NCI-H2196 (cell line): ENCODE results near the gene ZNF592.
"Not testable (repeated sequence)": the region's sequence is repeated elsewhere in the genome, so short reads cannot be mapped to it uniquely, and the experiment has no call there.

Experiments
- DNase-seq: peaks from one replicate; lab custom pipeline; 2025; ENCODE audit not compliant: unreplicated experiment; lab: John Stamatoyannopoulos, UW

ZNF592 gene, protein sequence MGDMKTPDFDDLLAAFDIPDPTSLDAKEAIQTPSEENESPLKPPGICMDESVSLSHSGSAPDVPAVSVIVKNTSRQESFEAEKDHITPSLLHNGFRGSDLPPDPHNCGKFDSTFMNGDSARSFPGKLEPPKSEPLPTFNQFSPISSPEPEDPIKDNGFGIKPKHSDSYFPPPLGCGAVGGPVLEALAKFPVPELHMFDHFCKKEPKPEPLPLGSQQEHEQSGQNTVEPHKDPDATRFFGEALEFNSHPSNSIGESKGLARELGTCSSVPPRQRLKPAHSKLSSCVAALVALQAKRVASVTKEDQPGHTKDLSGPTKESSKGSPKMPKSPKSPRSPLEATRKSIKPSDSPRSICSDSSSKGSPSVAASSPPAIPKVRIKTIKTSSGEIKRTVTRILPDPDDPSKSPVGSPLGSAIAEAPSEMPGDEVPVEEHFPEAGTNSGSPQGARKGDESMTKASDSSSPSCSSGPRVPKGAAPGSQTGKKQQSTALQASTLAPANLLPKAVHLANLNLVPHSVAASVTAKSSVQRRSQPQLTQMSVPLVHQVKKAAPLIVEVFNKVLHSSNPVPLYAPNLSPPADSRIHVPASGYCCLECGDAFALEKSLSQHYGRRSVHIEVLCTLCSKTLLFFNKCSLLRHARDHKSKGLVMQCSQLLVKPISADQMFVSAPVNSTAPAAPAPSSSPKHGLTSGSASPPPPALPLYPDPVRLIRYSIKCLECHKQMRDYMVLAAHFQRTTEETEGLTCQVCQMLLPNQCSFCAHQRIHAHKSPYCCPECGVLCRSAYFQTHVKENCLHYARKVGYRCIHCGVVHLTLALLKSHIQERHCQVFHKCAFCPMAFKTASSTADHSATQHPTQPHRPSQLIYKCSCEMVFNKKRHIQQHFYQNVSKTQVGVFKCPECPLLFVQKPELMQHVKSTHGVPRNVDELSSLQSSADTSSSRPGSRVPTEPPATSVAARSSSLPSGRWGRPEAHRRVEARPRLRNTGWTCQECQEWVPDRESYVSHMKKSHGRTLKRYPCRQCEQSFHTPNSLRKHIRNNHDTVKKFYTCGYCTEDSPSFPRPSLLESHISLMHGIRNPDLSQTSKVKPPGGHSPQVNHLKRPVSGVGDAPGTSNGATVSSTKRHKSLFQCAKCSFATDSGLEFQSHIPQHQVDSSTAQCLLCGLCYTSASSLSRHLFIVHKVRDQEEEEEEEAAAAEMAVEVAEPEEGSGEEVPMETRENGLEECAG (N-terminal part only)

DNA sequence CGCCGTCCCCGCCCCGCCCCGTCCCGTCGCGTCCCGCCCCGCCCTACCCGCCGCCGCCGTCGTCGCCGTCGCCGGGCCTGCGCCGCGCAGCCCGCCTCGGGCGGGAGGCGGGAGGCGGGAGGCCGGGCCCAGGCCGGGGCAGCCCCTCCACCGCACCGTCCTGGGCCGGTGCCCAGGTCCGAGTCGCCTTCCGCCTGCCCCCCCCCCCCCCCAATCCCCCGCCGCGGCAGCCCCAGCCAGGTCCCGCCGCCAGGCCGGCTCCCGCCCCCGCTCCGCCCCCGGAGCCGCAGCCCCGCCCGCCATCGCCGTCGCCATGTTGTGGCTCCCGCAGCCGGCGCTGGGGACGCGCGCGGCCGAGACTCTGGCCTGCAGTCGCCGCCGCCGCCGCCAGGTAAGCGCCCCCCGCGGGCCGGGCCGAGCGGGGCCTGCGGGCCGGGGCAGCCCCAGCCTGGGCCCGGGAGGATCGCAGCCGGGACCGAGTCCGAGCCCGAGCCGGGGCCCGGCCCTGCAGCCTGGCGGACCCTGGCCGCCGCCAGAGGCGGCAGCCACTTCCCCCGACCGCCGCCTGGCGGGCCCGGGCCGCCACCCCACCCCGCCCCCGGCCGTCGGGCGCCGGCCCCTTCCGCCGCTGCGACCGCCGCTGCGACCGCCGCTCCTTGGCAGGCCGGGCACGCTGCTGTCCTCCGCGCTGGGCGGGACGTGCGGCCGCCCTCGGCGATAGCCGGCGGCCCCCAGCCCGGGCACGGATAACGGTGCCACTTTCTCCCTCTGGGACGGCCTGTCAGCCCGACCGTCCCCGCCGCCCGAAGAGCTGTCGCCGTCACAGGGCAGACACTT lies at the start of gene ZNF592:
TSS of gene ZNF592 (plus strand) at position 319 of the 837 bp plus-strand sequence. CDS start 34,084 bp downstream, outside the sequence.
- peak; percentile 53 for DNase-seq

DNA sequence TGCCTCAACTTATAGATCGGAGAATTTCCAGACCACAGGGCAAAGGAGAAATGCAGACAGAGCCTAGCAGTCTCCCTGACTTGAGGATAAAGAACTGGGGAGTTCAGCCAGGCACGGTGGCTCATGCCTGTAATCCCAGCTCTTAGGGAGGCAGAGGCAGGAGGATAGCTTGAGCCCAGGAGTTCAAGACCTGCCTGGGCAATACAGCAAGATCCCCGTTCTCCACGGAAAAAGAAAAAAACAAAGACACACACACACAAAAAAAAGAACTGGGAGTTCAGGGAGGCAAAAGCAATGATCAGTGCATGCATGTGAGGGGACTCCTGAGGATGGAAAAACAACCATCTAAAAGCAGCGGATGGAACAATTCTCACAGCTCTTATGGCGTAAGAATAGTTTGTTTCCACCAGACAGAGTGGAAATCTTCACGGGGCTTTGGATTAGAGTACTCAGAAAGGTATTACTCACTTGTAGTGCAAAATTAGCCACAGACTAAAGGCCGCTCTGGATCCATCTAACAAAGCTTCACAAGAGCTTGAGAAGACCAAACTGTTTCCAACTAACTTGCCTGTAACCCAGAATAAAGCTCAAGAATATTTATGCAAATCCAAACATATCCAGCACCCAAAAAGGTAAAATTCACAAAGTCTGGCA lies 48.7 kb upstream of the ZNF592 start:
- DNase-seq: no peak

DNA sequence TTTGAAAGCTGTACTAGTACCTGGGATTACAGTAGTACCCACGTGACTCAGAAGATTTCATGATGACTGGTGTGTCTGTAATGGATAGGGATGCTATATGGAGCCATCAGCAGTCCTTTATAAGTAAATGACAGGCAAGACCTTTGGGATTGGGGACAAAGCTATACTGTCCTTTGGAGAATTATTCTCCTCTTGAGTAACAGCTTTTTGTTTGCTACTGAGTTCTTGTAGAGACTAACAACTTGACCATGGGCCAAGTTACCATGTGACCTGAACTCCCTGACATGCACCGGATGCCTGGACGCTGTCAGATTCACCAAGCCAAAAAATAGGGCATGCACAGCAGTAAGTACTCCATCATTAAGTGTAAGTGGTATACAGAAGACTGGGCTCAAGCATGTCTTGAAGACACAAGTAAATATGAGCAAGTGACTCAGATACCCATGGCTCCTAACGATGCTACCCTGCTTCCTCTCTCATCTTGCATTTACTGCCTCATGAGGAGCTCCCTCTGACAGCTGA lies 45.4 kb upstream of the ZNF592 start:
- no peak for DNase-seq

DNA sequence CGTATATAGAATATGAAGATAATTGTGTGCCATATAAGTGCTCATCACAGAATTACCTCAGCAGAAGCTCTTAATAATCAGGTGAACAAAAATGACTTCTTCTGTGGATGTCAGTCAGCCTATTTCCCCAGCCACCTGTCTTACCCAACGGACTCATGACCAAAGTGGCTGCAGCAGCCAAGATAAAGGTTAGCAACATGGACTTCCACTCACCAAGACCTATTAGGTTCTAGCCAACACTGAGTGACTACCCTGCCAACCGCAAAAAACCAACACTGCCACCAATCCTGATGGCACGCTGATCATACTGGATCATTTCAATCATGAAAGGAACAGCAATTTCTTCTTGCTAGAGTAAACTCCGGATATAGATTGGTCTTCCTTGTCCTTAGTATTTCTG lies 44.6 kb upstream of the ZNF592 start:
- no peak for DNase-seq

DNA sequence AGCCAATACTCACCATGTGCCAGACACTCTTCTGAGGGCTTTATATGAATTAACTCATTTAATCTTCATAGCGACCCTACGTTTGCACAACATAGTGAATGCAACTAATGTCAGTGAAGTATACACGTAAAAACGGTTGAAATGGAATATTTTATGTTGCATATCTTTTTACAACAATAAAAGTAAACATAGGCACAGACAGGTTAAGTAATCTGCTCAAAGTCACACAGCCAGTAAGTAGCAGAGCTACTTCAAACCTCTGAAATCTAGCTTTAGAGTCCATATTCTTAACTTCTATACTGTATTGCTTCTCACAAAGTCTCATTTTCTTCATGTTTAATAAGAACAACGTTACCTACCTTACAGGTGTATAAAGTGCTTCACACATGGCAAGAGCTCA lies 34.0 kb upstream of the ZNF592 start:
- no peak for DNase-seq

DNA sequence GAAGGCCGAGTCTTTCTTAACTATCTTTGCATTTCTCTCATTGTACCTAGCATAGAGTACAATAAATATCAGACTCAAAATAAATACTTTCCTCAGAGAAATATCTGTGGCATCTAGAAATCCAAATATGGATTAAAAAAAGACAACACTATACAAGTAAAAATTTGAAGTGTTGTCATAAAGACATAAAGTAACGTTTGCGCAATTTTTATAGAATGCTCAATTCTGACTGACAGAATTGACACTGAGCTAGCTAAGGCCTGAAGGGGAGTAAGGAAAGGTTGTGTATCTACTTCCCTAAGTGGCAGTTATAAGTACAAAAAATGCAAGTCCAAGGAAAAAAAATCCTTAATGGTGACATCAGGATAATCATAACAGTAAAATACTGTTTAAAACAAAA lies 33.6 kb upstream of the ZNF592 start:
- DNase-seq: no peak

DNA sequence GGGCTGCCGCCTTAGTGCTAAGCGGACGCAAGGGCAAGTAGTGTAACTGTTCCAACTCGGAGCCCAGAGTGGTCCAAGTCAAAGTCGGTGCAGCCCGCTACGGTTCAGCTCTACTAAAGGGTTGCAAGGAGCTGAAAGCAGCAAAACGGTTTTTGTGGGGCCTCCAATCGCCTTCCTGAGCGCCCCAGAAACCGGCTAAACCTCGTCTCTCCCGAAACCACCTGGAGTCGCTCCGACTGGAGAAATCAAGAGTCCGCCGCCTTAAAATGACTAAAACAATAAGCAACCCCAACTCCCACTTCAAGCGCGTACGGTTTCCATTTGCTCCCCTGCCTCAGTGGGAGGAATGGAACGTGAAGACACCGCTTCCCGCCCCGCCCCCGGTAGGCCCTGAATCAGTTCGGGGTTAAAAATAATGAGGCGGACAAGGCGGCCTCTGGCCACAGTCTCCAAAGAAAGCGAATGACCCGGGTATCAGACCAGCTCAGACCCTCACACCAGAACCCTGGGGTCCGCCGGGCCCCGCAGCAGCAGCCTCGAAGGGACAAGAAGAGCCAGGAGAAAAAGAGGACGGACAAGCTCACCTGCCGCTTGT lies 32.9 kb upstream of the ZNF592 start:
- no peak for DNase-seq

DNA sequence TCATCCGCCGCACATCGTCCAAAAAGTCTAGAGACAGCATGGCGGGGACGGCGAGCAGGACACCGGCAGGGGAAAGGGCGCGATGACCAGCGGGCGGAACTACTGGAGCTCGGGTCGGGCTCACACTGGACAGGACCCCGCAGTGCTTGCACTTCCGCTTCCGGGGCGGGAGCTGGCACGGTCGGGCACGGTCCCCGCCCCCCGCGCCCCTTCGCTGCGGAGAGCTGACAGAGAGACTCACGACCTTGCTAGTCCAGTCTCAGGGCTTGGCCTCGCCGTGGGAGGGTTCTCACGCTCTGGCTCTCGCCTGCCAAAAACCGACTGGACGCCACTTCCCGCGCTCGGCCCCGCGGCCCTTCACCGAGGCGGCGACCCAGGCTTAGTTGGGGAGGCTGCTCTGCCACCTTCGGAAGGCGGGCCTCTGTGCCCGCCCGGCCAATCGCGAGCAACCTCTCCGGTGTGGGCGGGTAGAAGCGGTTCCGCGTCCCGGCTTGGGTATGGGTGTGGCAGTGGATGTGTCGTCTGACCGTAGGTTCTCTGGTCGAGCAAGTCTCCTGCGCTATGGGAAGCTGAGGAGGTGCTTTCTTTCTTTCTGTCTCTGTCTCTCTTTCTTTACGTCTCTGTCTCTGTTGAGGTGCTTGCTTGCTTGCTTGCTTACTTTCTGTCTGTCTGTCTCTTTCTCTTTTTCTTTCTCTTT lies 32.2 kb upstream of the ZNF592 start, which contains the start of gene SEC11A:
TSS of gene SEC11A (minus strand) at position 104 of the 697 bp plus-strand sequence. CDS start at position 40, 64 bp downstream.
- peak; percentile 86 for DNase-seq

DNA sequence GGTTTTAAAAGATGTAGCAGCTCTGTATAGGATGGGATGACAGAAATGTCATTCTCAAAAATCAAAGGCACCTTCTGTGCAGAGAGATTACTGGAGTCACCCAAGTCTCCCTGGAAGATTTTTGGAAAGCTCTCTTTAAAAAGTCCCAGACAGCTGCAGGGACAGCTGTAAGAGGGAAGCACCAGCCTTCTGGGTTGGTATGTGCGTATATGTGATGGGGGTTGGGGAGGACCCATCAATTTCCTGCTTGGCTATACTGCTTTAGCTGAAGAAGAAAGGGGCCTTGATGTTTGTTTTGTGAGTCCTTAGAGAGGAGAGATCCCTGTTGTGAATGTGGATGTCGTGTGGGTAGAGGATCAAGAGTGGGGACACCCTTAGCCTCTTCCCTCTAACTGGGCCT lies 27.0 kb upstream of the ZNF592 start:
- no peak for DNase-seq

DNA sequence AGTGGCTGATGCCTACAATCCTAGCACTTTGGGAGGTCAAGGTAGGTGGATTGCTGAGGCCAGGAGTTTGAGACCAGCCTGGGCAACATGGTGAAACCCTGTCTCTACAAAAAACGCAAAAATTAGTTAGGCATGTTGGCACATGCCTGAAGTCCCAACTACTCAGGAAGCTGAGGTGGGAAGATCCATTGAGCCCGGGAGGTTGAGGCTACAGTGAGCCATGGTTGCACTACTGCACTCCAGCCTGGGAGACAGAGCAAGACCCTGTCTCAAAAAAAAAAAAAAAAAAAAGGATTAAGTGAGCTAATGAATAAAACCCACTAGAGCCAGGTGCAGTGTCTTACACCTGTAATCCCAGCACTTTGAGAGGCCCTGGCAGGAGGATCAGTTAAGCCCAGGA lies 25.8 kb upstream of the ZNF592 start:
- no peak for DNase-seq

DNA sequence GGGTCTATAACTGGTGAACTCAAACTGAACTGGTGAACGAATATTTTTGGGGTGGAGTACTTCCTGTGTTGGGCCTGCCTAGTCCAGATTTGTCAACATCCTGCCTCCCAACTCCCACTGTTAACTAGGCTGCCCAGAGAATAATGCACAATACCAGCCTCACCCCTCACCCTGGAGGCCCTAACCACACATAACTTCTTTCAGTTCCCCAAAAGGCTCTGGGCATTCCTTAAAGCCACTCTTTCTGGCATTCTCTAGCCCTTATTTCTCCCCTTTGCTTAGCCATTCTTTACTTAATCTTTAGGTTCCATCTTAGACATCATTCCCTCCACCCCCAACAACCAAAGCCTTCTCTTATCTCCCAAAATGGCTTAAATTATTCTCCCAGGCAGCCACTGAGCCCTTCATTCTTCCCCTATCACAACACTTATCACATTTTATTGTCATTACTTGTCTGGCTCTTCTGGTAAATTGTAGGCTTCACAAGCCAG lies 23.3 kb upstream of the ZNF592 start:
- DNase-seq: no peak

DNA sequence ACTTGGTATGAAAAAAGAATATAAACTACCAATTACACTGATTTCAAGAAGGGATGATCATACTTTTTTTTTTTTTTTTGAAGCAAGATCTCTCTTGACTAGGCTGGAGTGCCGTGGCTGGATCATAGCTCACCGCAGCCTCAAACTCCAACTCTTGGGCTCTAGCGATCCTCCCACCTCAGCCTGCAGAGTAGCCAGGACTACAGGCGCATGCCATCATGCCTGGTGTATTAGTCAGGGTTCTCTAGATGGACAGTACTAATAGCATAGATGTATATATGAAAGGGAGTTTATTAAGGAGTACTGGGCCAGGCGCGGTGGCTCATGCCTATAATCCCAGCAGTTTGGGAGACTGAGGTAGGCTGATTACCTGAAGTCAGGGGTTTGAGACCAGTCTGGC lies 21.0 kb upstream of the ZNF592 start:
- DNase-seq: no peak

DNA sequence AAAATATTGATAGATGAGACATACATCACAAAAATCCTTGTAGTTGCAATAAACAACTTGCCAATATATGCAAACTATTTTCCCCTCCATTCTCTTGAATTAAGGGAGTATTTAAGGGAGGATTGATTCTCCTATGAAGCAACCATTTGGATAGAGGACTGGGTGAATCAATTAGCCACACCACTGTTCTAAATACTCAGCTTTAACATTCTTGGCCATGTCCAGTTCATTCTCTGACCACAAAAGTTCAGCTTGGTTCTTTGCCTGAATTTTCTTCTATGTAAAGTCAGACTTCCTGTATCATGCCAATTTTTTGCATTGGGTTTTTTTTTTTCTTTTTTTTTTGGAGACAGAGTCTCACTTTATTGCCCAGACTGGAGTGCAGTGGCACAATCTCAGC lies 16.6 kb upstream of the ZNF592 start:
- no peak for DNase-seq

DNA sequence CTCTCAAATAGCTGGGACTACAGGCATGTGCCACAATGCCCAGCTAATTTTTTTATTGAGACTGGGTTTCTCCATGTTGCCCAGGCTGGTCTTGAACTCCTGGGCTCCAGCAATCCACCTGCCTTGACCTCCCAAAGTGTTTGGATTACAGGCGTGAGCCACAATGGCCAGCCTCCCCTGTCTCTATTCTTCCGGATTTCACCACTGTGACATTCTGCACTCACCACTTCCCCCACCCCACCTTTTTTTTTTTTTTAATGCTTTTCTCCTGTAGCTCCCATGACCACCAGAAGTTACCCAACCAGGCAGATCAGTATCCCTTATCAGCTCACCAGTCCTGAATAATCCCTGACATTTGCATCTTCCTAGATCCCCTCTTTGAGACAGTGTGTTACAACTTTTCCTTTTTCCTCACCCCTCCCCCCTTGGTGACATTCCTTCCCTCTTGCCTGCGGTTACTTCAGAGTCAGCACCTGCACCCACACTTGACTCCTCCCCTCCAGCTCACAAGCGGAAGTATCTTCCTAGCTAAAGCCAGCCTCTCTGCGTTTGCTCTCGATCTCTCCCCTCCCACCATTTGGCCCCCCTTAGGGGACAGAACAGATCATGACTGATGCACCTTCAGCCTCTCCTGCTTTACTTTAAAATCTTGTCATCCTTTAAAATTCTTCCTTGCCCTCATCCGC lies 13.5 kb upstream of the ZNF592 start:
- no peak for DNase-seq

DNA sequence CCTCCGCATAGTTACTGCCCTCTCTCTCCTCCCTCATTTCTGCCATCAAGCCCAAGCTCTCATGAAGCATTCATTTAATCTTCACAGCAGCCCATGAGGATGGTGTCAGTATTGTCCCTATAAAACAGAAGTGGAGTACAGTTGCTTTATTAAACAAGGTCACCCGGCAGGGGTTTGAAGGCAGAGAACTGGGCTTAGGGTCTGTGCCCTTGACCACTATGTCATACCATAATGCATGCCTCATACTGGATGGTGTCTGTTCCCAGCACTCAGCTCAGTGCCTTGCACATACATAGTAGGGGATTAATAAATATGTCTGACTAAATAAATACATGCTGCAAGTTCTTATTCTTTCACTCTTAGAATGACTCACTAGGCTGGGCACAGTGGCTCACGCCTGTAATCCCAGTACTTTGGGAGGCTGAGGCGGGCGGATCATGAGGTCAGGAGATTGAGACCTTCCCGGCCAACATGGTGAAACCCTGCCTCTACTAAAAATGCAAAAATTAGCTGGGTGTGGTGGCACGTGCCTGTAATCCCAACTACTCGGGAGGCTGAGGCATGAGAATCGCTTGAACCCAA lies 12.8 kb upstream of the ZNF592 start:
- DNase-seq: not testable (repeated sequence)

DNA sequence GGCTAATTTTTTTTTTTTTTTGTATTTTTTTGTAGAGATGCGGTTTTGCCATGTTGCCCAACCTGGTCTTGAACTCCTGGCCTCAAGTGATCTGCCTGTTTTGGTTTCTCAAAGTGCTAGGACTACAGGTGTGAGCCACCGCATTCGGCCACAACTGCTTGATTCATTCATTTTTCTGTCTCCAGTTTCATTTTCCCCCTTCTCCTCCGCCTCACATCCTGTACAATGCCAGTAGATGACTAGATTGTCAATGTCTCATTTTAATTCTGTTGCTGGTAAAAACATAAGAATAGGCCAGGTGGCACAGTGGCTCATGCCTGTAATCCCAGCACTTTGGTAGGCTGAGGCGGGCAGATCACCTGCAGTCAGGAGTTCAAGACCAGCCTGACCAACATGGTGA lies 12.0 kb upstream of the ZNF592 start:
- DNase-seq: no peak

DNA sequence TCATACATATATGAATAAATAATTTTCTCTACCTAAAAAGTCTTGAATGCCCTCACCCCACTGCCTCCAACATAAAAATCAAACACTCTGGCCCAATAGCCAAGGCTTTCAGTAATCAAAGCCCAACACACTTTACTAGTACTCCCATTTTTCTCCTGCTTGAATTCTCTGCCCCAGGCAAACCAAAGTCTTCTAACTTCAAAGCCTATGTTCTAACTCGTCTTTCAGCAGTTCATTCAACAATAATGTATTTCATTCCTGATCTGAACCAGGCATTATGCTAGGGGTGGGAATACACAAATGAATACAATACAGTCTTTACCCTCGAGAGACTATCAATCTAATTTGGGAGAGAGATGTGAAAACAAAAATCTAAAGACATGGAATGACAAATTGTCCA lies 11.4 kb upstream of the ZNF592 start:
- DNase-seq: no peak

DNA sequence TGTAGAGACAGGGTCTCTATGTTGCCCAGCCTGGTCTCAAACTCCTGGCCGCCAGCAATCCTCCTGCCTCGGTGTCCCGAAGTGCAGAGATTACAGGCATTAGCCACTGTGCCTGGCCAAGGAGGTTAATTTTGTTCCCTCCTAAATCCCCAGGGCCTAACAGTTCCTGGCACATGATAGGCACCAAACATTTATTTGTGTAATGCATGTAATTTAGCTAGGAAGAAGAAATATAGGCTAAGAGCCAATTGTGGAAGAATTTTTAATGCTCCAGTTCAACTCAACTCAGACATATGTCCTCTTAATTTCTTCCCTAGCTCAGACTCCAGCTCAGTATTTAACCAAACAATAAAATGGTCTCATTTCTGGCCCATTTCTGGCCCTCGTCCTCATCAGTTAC lies 7.7 kb upstream of the ZNF592 start:
- DNase-seq: no peak
